Left ventricle myocardium superior (tissue), 1 donor: ENCODE measurements around the gene STAT6. TPM values are rescaled to one million over a fixed set of nuclear protein-coding genes. Genes with fewer than 3 reads are reported as not detected.
A peak's percentile ranks its signal among the peaks of the same experiment; 100 is the strongest.

Experiments
- ATAC-seq: fragments of 200-7000 bp; cut with Tn5 transposase; one replicate; pipeline ENCODE4 v1.9.1; 2020; ENCODE audit warnings: mild to moderate bottlenecking, moderate library complexity
- DNase-seq: peaks from one replicate; pipeline ENCODE4 v3.0.0-alpha.2; 2020
- intact Hi-C: fragments of 100-400 bp; cut with micrococcal nuclease; formaldehyde crosslinking; loops from one replicate; pipeline ENCODE4 v1.11.0; 2022
- total RNA-seq: library from RNA; stranded (reverse); fragmentation: NEBNext Ultra II Directional; extraction: Animal tissue kit (Norgen Biotek cat#: 25700); gene quantifications from one replicate; pipeline ENCODE4 v1.2.1, GENCODE V29; 2021
- donor health status: DM: no; HTN: yes; CAD: no; lungs with severe emphysema.

STAT6 gene
- total RNA-seq, 1 donor from 2014 or later = 46.1 TPM

DNA sequence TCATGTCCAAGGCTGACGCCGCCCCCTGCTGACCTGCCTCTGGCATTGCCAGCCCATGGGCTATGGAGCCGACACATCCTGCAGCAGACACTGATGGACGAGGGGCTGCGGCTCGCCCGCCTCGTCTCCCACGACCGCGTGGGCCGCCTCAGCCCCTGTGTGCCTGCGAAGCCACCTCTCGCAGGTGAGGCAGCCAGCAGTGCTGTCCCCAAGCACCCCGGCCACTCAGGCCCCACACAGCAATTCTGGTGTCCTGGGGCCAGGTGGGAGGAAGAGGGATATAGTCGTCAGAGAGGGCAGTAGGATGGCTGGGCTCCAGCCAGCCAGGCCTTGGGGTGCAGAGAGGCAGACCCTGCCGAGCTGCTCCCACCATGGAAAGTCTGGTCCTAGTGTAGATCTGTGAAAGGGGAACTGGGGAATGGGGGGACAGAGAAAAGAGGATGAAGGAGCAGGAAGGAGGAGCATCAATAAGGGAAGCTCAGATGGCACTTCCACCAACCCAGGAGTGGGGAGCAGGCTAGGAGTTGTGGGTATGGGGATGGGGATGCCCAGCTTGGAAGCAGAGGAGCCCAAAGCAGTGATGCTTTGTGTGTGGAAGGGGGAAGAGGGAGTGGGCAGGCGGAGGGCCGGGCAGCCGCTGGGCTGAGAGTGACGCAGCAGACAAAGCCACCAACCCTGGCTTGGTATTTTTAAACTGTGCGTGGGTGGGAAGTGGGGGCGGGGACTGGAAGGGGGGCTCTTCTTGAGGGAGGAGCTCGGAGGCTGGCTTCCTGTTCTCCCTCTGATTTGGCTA lies 17.6 kb downstream of the STAT6 start:
- ATAC-seq = peak; percentile 55
- DNase-seq = peak; percentile 79
- intact Hi-C loops = no loop called here

DNA sequence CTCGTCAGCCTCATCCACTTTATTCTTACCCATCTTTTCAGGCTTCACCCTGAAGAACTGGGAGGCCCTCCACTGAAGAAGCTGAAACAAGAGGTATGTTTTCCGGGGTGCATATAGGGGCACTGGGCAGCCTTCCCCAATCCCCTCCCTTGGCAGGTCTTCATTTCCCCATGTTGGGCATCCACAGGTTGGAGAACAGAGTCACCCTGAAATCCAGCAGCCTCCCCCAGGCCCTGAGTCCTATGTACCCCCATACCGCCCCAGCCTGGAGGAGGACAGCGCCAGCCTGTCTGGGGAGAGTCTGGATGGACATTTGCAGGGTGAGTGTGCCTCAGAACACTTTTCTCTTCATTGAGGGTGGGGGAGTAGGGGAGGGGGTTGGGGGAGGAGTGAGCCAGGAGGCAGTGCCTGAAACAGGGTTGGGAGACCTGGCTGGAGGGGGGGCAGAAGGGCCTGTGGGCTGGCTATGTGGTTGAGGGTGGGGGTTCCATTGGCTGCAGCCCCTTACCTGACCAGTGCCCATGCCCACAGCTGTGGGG lies 18.2 kb downstream of the STAT6 start:
- DNase-seq (no peak), ATAC-seq (no peak)
- intact Hi-C loops = no loop called here

DNA sequence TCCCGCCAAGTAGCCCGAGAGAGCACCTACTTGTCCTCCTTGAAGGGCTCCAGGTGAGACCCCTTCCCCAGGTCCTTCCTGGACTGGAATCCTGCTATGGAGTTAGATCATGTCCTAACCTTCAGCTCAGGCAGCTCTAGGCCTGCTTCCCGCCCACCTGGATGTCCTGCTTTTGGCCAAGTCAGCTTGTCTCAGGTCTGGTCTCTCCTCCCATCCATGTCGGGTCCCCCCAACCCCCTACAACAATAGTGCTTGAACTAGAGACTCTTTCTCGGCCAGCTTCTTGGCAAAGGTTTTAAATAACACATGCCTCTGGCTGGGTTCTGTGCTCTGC lies 18.7 kb downstream of the STAT6 start:
- no peak for DNase-seq
- intact Hi-C loops = no loop called here
- ATAC-seq = no peak

GRCh38 chr12:57091638-57092528 lies 19.3 kb downstream of the STAT6 start:
- ATAC-seq = no peak
- intact Hi-C loops = no loop called here
- no peak for DNase-seq

- ATAC-seq = no peak
- DNase-seq = no peak
- intact Hi-C loops = no loop called here
These were observed 20.1 kb downstream of the STAT6 start for GRCh38 chr12:57090924-57091637.

GRCh38 chr12:57090490-57090889 lies 20.7 kb downstream of the STAT6 start:
- ATAC-seq (no peak), DNase-seq (no peak)
- intact Hi-C loops = no loop called here

- intact Hi-C loops = no loop called here
- DNase-seq = peak; percentile 85
- peak; percentile 7 for ATAC-seq
These were observed 21.6 kb downstream of the STAT6 start for GRCh38 chr12:57089271-57090245.

DNA sequence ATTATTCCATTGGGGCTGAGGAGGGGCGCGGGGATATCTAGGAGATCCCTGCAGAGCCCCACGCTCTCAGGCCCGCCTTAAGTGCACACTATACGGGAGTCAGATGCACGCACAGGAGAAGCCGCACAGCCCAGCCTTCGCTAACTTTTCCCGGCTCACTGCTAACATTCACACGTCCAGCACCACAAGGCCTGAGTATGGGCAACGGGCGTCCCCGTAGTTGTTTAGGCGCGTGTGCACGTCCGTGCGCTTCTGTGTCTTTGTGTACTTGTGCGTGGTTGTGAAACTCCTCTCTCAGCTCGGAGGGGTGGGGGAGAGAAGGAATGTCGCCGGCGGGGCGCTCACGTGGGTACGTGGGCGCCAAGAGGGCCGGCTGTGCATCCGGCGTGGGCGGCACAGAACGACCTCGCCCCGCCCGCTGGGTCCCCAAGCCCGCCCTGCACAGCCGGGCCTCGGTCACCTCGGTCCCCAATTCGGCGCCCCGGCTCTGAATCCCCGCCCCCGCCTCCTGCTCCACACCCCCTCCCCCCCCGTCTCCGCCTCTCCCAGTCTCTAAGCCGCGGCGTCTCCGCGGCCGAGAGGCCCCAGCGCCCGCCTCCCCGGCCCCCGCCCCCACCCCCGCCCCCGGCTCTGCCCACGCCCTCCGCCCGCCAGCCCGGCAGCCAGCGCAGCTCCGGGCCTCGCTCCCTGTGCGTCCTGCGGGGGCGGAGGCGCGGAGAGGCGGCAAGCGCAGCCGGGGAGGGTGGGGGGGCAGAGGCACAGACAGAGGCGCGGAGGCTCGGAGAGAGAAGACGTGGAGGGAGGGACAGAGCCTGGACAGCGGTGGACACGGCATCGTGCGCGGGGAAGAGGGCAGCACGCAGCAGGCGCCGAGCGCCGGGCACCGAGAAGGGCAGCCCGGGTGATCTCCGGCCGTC lies 22.6 kb downstream of the STAT6 start, which contains the start of gene NAB2:
NAB2 (plus strand) TSS at position 761 of the 917 bp plus-strand sequence. CDS start 158 bp downstream, outside the sequence.
- ATAC-seq = peak; percentile 79

GRCh38 chr12:57087691-57088353 lies 23.3 kb downstream of the STAT6 start:
- DNase-seq = peak; percentile 90
- ATAC-seq = peak; percentile 62
- intact Hi-C loops = no loop called here

More for the DNA sequence above, 22.6 kb downstream of the STAT6 start, which contains the start of gene NAB2:
- DNase-seq = peak; percentile 98
- intact Hi-C loops = no loop called here

- DNase-seq = peak; percentile 94
- intact Hi-C loops = no loop called here
- peak; percentile 69 for ATAC-seq
These were observed 24.0 kb downstream of the STAT6 start for GRCh38 chr12:57087010-57087690.

DNA sequence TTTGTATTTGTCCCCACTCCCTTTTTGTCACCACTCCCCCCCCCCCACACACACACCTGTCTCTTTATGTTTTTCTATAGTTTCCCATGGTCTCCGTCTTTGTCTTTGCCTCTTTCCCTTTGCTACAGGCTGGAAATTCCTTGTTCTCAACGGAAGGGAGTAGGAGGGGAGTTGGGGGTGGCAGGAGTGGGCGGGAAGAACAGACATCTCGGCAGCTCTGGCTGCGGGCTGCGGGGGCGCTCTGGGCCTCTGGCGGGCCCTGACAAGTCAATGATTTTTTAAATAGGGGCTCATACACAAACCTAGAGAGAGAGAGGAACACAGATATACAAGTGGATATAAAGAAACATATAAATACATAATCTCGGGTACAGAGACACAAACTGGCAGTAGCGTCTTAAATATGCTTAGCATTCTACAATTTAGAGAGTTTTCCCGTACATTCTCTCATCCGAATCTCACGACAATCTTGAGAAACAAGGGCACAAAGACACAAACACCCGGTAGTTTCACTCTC lies 24.6 kb downstream of the STAT6 start:
- intact Hi-C loops = no loop called here
- ATAC-seq (peak; percentile 12), DNase-seq (peak; percentile 82)

GRCh38 chr12:57085999-57086492 lies 25.1 kb downstream of the STAT6 start:
- ATAC-seq = no peak
- DNase-seq = no peak
- intact Hi-C loops = no loop called here

DNA sequence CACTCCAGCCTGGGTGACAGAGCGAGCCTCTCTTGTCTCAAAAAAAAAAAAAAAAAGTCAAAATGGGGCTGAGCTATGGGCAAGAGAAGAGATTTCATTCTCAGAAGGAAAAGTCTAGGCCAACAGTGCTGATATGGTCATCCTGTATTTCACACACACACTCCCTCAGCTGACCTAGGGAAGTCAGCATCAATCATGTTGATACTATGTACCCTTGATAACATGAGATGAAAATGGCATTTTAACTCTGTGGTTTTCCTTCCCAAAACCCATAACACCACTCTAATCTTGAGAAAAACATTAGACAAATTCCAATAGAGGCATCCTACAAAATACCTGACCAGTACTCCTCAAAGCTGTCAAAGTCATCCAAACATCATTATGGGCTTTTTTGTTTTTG lies 30.3 kb downstream of the STAT6 start:
- intact Hi-C loops = no loop called here
- DNase-seq = no peak
- ATAC-seq = no peak

- no peak for ATAC-seq
- no peak for DNase-seq
- intact Hi-C loops = no loop called here
These were observed 31.3 kb downstream of the STAT6 start for GRCh38 chr12:57079821-57080220.

GRCh38 chr12:57078519-57079404 lies 32.4 kb downstream of the STAT6 start, which contains the start of gene NEMP1:
NEMP1 (minus strand) TSS chr12:57078791; CDS start chr12:57078745, 46 bp downstream.
- ATAC-seq = peak; percentile 100
- intact Hi-C loops = no loop called here
- peak; percentile 94 for DNase-seq
